ENCODE data around the gene CRYBG3.
A peak's percentile ranks its signal among the peaks of the same experiment; 100 is the strongest.

CRYBG3 gene

GRCh38 chr3:97971679-97972567, 150.1 kb downstream of the CRYBG3 start, which contains the start of gene RIOX2 (continued):
- TF ChIP-seq ZFP69B (tag by site-specific recombination; IDR thresholded peaks at IDR 0.05) (no peak), KLF1 (tag by site-specific recombination; IDR thresholded peaks at IDR 0.05) (0 out of 2 replicates have a peak, but pooled peaks have one; percentile 35), ZNF514 (tag by site-specific recombination; IDR thresholded peaks at IDR 0.05) (no peak), GFI1B (tag by site-specific recombination; IDR thresholded peaks at IDR 0.05) (no peak), OVOL3 (tag by site-specific recombination; IDR thresholded peaks at IDR 0.05) (no peak), ZNF626 (tag by site-specific recombination; IDR thresholded peaks at IDR 0.05) (no peak), SP7 (tag by site-specific recombination; IDR thresholded peaks at IDR 0.05) (0 out of 2 replicates have a peak, but pooled peaks have one; percentile 32), EGR2 (tag by site-specific recombination; IDR thresholded peaks at IDR 0.05; ENCODE audit: low read depth) (no peak), ZNF48 (tag by site-specific recombination; IDR thresholded peaks at IDR 0.05) (no peak), ZNF416 (tag by site-specific recombination; IDR thresholded peaks at IDR 0.05) (no peak), WT1 (tag by site-specific recombination; IDR thresholded peaks at IDR 0.05) (no peak), ZNF585B (tag by site-specific recombination; IDR thresholded peaks at IDR 0.05) (no peak), ZNF513 (tag by site-specific recombination; IDR thresholded peaks at IDR 0.05) (no peak), ZNF433 (tag by site-specific recombination; IDR thresholded peaks at IDR 0.05; ENCODE audit: low read depth) (no peak), HOXA7 (CRISPR knock-in tag; IDR thresholded peaks at IDR 0.05; ENCODE audit: borderline replicate concordance) (no peak), ZNF600 (tag by site-specific recombination; IDR thresholded peaks at IDR 0.05) (peak; percentile 64), ZNF335 (tag by site-specific recombination; conservative IDR thresholded peaks at IDR 0.05) (peak; percentile 45)
- TF ChIP-seq, protein P1, sequence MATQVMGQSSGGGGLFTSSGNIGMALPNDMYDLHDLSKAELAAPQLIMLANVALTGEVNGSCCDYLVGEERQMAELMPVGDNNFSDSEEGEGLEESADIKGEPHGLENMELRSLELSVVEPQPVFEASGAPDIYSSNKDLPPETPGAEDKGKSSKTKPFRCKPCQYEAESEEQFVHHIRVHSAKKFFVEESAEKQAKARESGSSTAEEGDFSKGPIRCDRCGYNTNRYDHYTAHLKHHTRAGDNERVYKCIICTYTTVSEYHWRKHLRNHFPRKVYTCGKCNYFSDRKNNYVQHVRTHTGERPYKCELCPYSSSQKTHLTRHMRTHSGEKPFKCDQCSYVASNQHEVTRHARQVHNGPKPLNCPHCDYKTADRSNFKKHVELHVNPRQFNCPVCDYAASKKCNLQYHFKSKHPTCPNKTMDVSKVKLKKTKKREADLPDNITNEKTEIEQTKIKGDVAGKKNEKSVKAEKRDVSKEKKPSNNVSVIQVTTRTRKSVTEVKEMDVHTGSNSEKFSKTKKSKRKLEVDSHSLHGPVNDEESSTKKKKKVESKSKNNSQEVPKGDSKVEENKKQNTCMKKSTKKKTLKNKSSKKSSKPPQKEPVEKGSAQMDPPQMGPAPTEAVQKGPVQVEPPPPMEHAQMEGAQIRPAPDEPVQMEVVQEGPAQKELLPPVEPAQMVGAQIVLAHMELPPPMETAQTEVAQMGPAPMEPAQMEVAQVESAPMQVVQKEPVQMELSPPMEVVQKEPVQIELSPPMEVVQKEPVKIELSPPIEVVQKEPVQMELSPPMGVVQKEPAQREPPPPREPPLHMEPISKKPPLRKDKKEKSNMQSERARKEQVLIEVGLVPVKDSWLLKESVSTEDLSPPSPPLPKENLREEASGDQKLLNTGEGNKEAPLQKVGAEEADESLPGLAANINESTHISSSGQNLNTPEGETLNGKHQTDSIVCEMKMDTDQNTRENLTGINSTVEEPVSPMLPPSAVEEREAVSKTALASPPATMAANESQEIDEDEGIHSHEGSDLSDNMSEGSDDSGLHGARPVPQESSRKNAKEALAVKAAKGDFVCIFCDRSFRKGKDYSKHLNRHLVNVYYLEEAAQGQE (tag by site-specific recombination; IDR thresholded peaks at IDR 0.05): no peak; the same call in 1 of the 2 replicates
- TF ChIP-seq, protein P2, sequence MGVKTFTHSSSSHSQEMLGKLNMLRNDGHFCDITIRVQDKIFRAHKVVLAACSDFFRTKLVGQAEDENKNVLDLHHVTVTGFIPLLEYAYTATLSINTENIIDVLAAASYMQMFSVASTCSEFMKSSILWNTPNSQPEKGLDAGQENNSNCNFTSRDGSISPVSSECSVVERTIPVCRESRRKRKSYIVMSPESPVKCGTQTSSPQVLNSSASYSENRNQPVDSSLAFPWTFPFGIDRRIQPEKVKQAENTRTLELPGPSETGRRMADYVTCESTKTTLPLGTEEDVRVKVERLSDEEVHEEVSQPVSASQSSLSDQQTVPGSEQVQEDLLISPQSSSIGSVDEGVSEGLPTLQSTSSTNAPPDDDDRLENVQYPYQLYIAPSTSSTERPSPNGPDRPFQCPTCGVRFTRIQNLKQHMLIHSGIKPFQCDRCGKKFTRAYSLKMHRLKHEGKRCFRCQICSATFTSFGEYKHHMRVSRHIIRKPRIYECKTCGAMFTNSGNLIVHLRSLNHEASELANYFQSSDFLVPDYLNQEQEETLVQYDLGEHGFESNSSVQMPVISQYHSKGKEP (tag by site-specific recombination; IDR thresholded peaks at IDR 0.05): no peak
- TF ChIP-seq, protein P3, sequence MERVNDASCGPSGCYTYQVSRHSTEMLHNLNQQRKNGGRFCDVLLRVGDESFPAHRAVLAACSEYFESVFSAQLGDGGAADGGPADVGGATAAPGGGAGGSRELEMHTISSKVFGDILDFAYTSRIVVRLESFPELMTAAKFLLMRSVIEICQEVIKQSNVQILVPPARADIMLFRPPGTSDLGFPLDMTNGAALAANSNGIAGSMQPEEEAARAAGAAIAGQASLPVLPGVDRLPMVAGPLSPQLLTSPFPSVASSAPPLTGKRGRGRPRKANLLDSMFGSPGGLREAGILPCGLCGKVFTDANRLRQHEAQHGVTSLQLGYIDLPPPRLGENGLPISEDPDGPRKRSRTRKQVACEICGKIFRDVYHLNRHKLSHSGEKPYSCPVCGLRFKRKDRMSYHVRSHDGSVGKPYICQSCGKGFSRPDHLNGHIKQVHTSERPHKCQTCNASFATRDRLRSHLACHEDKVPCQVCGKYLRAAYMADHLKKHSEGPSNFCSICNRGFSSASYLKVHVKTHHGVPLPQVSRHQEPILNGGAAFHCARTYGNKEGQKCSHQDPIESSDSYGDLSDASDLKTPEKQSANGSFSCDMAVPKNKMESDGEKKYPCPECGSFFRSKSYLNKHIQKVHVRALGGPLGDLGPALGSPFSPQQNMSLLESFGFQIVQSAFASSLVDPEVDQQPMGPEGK (tag by site-specific recombination; IDR thresholded peaks at IDR 0.05): 0 out of 2 replicates have a peak, but pooled peaks have one; percentile 28
